Suprapubic skin (tissue), 3 donors: ENCODE measurements around the gene SENP7.

Source experiments
- CTCF ChIP-seq, 2 donors: fragments of 200-600 bp in 1 of 2; fragments of 450-650 bp in 1 of 2; sonication (generic) in 1 of 2; IDR thresholded peaks; one replicate each; pipeline ENCODE4 v1.5.1; 2016 to 2019; ENCODE audit warnings: antibody characterized with exemption in 2 of 2, mild to moderate bottlenecking in 1 of 2, moderate library complexity in 1 of 2
- EP300 ChIP-seq: sonication (generic); formaldehyde crosslinking; IDR thresholded peaks from one replicate; pipeline ENCODE4 v1.6.1; 2017; ENCODE audit warnings: antibody characterized with exemption

GRCh38 chr3:101509811-101510210, 3.2 kb downstream of the SENP7 start:
- TF ChIP-seq EP300 (no peak), CTCF (IDR thresholded peaks at IDR 0.05) (no peak)
